OCI-LY7 (cell line): ENCODE measurements around the gene TOMM20. TPM values are rescaled to one million over a fixed set of nuclear protein-coding genes. Genes with fewer than 3 reads are reported as not detected.

Experiments
- BruUV-seq: library from RNA; stranded (reverse); fragments of 400-500 nt; replicated peaks from 2 replicates; lab custom pipeline; 2021; lab: Mats Ljungman, UMichigan
- CTCF ChIA-PET: fragments of 300-600 bp; sonication (Branson Sonifier 250); formaldehyde crosslinking; loops from one replicate; lab custom pipeline; 2022; ENCODE audit warnings: antibody characterized with exemption; ENCODE audit not compliant: unreplicated experiment; lab: Charles Lee
- POLR2A ChIA-PET: fragments of 300-600 bp; sonication (Branson Sonifier 250); formaldehyde crosslinking; loops from one replicate; lab custom pipeline; 2022; ENCODE audit warnings: antibody characterized with exemption; lab: Charles Lee
- DNase-seq: peaks from one replicate; pipeline ENCODE4 v3.0.0-alpha.2; 2015; ENCODE audit warnings: low spot score
- H2AFZ ChIP-seq: fragments of 200-600 bp; sonication (generic), shearing (Covaris generic); 2 replicates; pipeline ENCODE4 v1.6.1; 2014; ENCODE audit warnings: mild to moderate bottlenecking, antibody characterized with exemption, low read length, moderate library complexity
- H3K27ac ChIP-seq: fragments of 200-600 bp; sonication (generic); 2 replicates; pipeline ENCODE4 v1.5.1; 2014; ENCODE audit warnings: mixed run types, low read depth, mild to moderate bottlenecking, moderate library complexity, low read length, inconsistent platforms; ENCODE audit not compliant: poor library complexity, severe bottlenecking
- H3K36me3 ChIP-seq: fragments of 200-600 bp; sonication (generic); 2 replicates; pipeline ENCODE4 v1.6.1; 2014; ENCODE audit warnings: mild to moderate bottlenecking, antibody characterized with exemption, low read length, moderate library complexity, mixed read lengths; ENCODE audit not compliant: insufficient read depth
- H3K4me1 ChIP-seq: fragments of 200-600 bp; sonication (generic); 2 replicates; pipeline ENCODE4 v1.5.1; 2014; ENCODE audit warnings: mild to moderate bottlenecking, low read length; ENCODE audit not compliant: insufficient read depth, poor library complexity, severe bottlenecking
- H3K4me2 ChIP-seq: fragments of 200-600 bp; sonication (generic); 2 replicates; pipeline ENCODE4 v1.6.1; 2014; ENCODE audit warnings: mild to moderate bottlenecking, low read length
- H3K4me3 ChIP-seq: fragments of 200-600 bp; sonication (generic); 2 replicates; pipeline ENCODE4 v1.5.1; 2014; ENCODE audit warnings: mild to moderate bottlenecking, low read depth, low read length; ENCODE audit not compliant: poor library complexity, severe bottlenecking
- H3K79me2 ChIP-seq: fragments of 200-600 bp; sonication (generic); 2 replicates; pipeline ENCODE4 v1.6.1; 2016; ENCODE audit warnings: low read depth, mild to moderate bottlenecking, low read length, moderate library complexity, mixed read lengths; ENCODE audit not compliant: insufficient read depth
- H3K9me2 ChIP-seq: fragments of 200-600 bp; sonication (generic); 2 replicates; pipeline ENCODE4 v1.6.1; 2016; ENCODE audit warnings: mild to moderate bottlenecking, low read length, mixed read lengths; ENCODE audit not compliant: insufficient read depth
- H3K9me3 ChIP-seq: fragments of 200-600 bp; sonication (generic); 2 replicates; pipeline ENCODE4 v1.6.1; 2014; ENCODE audit warnings: mild to moderate bottlenecking, mixed run types, low read length, mixed read lengths
- H4K20me1 ChIP-seq: fragments of 200-600 bp; sonication (generic); 2 replicates; pipeline ENCODE4 v1.6.1; 2014; ENCODE audit warnings: mild to moderate bottlenecking, antibody characterized with exemption, low read length, moderate library complexity, mixed read lengths; ENCODE audit not compliant: insufficient read depth
- EZH2phosphoT487 ChIP-seq: fragments of 200-600 bp; sonication (generic); IDR thresholded peaks from 2 replicates; pipeline ENCODE4 v1.6.1; 2018; ENCODE audit warnings: low read depth, borderline replicate concordance, mild to moderate bottlenecking, mixed run types, antibody characterized with exemption, low read length, moderate library complexity, mixed read lengths
- intact Hi-C: fragments of 100-400 bp; cut with micrococcal nuclease; formaldehyde crosslinking; loops from one replicate; pipeline ENCODE4 v1.10.0; 2022; ENCODE audit not compliant: unreplicated experiment
- total RNA-seq, 2 experiments: library from RNA; depleted of rRNA in 1 of 2; stranded (reverse); fragments of >200 nt in 1 of 2; shearing (Covaris generic) in 1 of 2; gene quantifications; 2 replicates each; pipeline ENCODE4 v1.2.3, GENCODE V29; 2014 to 2022
- TF ChIP-seq, protein P1 (sequence below): fragments of 200-600 bp; sonication (generic); conservative IDR thresholded peaks from 2 replicates; pipeline ENCODE4 v1.5.1; 2014; ENCODE audit warnings: mild to moderate bottlenecking, antibody characterized with exemption, low read length, moderate library complexity, mixed read lengths

The TOMM20 gene
- total RNA-seq, 2 experiments from 2014 or later: 76.7 to 133 TPM

DNA sequence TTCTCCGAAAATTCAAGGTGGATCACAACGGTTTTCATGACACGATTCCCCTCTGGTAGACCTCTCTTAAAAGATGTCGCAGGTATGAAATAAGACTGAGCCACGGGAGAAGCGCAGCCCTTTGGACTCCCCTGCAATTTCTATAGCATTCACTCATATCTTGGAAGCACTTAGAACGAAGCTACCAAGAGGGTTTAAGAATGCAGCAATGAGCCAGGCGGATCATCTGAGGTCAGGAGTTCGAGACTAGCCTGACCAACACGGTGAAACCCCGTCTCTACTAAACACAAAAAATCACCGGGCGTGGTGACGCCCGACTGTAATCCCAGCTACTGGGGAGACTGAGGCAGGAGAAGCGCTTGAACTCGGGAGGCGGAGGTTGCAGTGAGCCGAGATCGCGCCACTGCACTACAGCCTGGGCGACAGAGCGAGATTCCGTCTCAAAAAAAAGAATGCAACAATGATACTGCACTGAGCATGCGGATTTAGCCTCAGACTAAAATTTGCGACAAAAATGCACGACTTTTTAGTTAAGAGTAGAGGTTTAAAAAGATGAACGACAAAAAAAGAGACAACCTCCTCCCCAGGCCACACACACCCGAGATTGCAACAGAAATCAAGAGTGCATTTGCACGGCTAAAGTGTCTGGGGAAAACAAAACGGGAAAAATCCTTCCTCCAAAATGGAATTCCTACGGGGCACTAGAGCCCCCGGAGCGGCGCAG lies 743 bp downstream of the TOMM20 start:
- ChIA-PET CTCF (no interaction called here), POLR2A (interaction anchor here (0.6 to 2.0 kb wide), 6 partner anchors 21 to 749 kb away, joined by 3 to 7 read pairs (median 3); partner anchors contain the start of gene RBM34)
- peaks cover 32% of the 10 kb centered on the region for H4K20me1 ChIP-seq
- intact Hi-C loops: loop anchor here (2.0 kb wide), 1 partner anchor 201 kb away; the partner anchor contains the start of genes ARID4B and GGPS1
- H2AFZ ChIP-seq: peak overlapping the region; percentile 62; the same call in 1 of the 2 replicates
- peaks cover 36% of the 10 kb centered on the region for H3K4me1 ChIP-seq
- H3K79me2 ChIP-seq: peaks cover 62% of the 10 kb centered on the region
- peak; percentile 54 for DNase-seq
- H3K27ac ChIP-seq: peak overlapping the region; percentile 67
- TF ChIP-seq, protein P1, sequence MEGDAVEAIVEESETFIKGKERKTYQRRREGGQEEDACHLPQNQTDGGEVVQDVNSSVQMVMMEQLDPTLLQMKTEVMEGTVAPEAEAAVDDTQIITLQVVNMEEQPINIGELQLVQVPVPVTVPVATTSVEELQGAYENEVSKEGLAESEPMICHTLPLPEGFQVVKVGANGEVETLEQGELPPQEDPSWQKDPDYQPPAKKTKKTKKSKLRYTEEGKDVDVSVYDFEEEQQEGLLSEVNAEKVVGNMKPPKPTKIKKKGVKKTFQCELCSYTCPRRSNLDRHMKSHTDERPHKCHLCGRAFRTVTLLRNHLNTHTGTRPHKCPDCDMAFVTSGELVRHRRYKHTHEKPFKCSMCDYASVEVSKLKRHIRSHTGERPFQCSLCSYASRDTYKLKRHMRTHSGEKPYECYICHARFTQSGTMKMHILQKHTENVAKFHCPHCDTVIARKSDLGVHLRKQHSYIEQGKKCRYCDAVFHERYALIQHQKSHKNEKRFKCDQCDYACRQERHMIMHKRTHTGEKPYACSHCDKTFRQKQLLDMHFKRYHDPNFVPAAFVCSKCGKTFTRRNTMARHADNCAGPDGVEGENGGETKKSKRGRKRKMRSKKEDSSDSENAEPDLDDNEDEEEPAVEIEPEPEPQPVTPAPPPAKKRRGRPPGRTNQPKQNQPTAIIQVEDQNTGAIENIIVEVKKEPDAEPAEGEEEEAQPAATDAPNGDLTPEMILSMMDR: no peak
- TF ChIP-seq EZH2phosphoT487: no peak
- no peaks in the 10 kb centered on the region for H3K9me2 ChIP-seq
- H3K36me3 ChIP-seq: peaks cover 81% of the 10 kb centered on the region
- no peaks in the 10 kb centered on the region for H3K9me3 ChIP-seq
- BruUV-seq: no TSS peak
- H3K4me3 ChIP-seq: peak overlapping the region; percentile 97
- H3K4me2 ChIP-seq: peak overlapping the region; percentile 91

DNA sequence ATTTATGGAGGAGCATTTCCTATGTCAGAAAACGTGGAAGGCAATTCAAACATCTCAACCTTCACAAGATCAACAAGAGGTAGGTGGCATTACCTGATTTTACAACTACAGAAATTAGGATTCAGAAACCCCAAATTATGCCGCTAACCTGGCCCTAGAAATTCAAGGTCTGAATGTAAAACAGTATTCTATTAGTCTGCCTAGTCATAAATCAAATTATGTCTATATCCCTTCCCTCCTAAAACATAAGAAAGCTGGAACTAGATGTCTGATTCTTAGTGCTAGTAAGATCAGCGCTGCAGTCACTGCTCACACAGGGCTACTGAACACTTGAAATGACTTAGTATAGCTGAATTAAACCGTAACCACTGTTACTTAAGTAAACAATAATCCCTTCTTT lies 1.4 kb downstream of the TOMM20 start:
- peaks cover 83% of the 10 kb centered on the region for H3K36me3 ChIP-seq
- intact Hi-C loops: no loop called here
- peaks cover 39% of the 10 kb centered on the region for H4K20me1 ChIP-seq
- peak overlapping the region; percentile 97 for H3K4me3 ChIP-seq
- POLR2A ChIA-PET: interaction anchor here (0.7 to 2.0 kb wide), 5 partner anchors 21 to 327 kb away, joined by 3 to 7 read pairs (median 3); partner anchors contain the start of gene RBM34
- peak overlapping the region; percentile 91 for H3K4me2 ChIP-seq
- peak; percentile 16 for DNase-seq
- no peaks in the 10 kb centered on the region for H3K9me2 ChIP-seq
- H3K4me1 ChIP-seq: peaks cover 43% of the 10 kb centered on the region
- no peak overlapping the region for H2AFZ ChIP-seq
- CTCF ChIA-PET: no interaction called here
- no peaks in the 10 kb centered on the region for H3K9me3 ChIP-seq
- peaks cover 69% of the 10 kb centered on the region for H3K79me2 ChIP-seq
- TF ChIP-seq, protein P1: no peak
- TF ChIP-seq EZH2phosphoT487: no peak
- peak overlapping the region; percentile 67 for H3K27ac ChIP-seq
- TSS peak; percentile 63 for BruUV-seq

DNA sequence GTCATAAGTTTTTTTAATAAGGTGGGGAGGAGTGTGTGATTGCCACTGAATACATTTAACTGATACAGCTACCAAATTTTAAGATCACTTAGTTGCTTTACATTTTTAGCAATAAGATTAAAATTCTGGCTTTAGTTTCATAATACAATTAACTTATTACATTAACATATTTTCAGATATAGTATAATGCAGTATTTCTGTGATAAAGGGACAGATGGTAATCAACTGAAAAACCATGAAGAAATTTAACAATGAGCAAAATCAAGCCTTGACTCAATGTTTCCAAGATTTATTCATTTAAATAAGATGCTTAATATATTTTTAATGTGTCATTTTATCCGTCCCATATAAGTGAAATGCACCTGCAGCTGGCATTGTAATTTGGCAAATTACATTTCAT lies 4.0 kb downstream of the TOMM20 start:
- Histone ChIP-seq H3K27ac (no peak overlapping the region), H2AFZ (no peak overlapping the region), H3K9me3 (no peaks in the 10 kb centered on the region), H3K79me2 (peaks cover 94% of the 10 kb centered on the region), H3K9me2 (no peaks in the 10 kb centered on the region), H3K4me3 (no peak overlapping the region), H3K36me3 (peaks cover 87% of the 10 kb centered on the region), H4K20me1 (peaks cover 49% of the 10 kb centered on the region), H3K4me1 (peaks cover 43% of the 10 kb centered on the region), H3K4me2 (peak overlapping the region; percentile 21)
- POLR2A ChIA-PET: interaction anchor here (0.6 to 1.1 kb wide), 2 partner anchors 11 to 22 kb away, joined by 3 read pairs; no protein-coding TSS in a partner anchor
- DNase-seq: no peak
- TF ChIP-seq, protein P1: no peak
- TF ChIP-seq EZH2phosphoT487: no peak
- intact Hi-C loops: no loop called here
- CTCF ChIA-PET: no interaction called here
- BruUV-seq: no TSS peak
